A549 (cell line): ENCODE measurements around the gene HCN3. TPM values are rescaled to one million over a fixed set of nuclear protein-coding genes. Genes with fewer than 3 reads are reported as not detected.

Source experiments
- ATAC-seq, 2 experiments: fragments of 200-7000 bp in 1 of 2; fragments of >200 bp in 1 of 2; cut with Nextera tagmentation in 1 of 2; cut with Tn5 transposase in 1 of 2; 3 replicates each; pipeline versions ENCODE4 v1.8.0 to v1.9.1; 2018 to 2020; ENCODE audit warnings: mild to moderate bottlenecking in 1 of 2, moderate library complexity in 1 of 2
- CTCF ChIA-PET: fragments of 300-600 bp; sonication (Branson Sonifier 250); formaldehyde crosslinking; extraction: SDS; loops from one replicate; lab custom pipeline; 2021; ENCODE audit warnings: antibody characterized with exemption, inconsistent platforms; lab: Yijun Ruan, JAX
- POLR2A ChIA-PET: fragments of 350-600 bp; formaldehyde crosslinking; extraction: SDS; loops from one replicate; lab custom pipeline; 2021; ENCODE audit warnings: antibody characterized with exemption, inconsistent platforms; lab: Yijun Ruan, JAX
- DNase-seq, 2 experiments: peaks; one replicate each; pipeline versions ENCODE4 v3.0.0 to v3.0.0-alpha.2; 2011 to 2016; ENCODE audit warnings: low read depth in 1 of 2, low spot score in 1 of 2
- FAIRE-seq: peaks from 2 replicates; lab custom pipeline; 2011; peaks lifted over from hg19 to GRCh38; lab: Jason Lieb, UNC
- H3K27ac ChIP-seq, 2 experiments: fragments of >200 bp; sonication (Bioruptor Twin); formaldehyde crosslinking; 3 replicates each; pipeline ENCODE4 v1.5.1; 2016 to 2017
- H3K4me1 ChIP-seq: fragments of >200 bp; sonication (Bioruptor Twin); formaldehyde crosslinking; 3 replicates; pipeline ENCODE4 v1.6.1; 2016
- H3K4me2 ChIP-seq: fragments of >200 bp; sonication (Bioruptor Twin); formaldehyde crosslinking; 3 replicates; pipeline ENCODE4 v1.6.1; 2016
- H3K4me3 ChIP-seq: fragments of >200 bp; sonication (Bioruptor Twin); formaldehyde crosslinking; 3 replicates; pipeline ENCODE4 v1.5.1; 2016
- H3K9me3 ChIP-seq: fragments of >200 bp; sonication (Bioruptor Twin); formaldehyde crosslinking; 3 replicates; pipeline ENCODE4 v1.6.1; 2016
- CBX2 ChIP-seq: fragments of 200-600 bp; sonication (generic); IDR thresholded peaks from 2 replicates; pipeline ENCODE4 v1.6.1; 2016; ENCODE audit warnings: low read depth, mild to moderate bottlenecking, borderline replicate concordance
- EHMT2 ChIP-seq: fragments of 200-600 bp; sonication (generic); IDR thresholded peaks from 2 replicates; pipeline ENCODE4 v1.6.1; 2016; ENCODE audit warnings: antibody characterized with exemption, low read depth, mild to moderate bottlenecking, moderate library complexity
- EP300 ChIP-seq, 2 experiments: fragments of >200 bp; sonication (Bioruptor Twin); formaldehyde crosslinking; IDR thresholded peaks; 2 replicates in 1 of 2; 3 replicates in 1 of 2; pipeline ENCODE4 v1.6.1; 2016 to 2017
- ESRRA ChIP-seq: fragments of 150-350 bp; IDR thresholded peaks from 2 replicates; pipeline ENCODE4 v1.6.1; 2014; ENCODE audit warnings: mild to moderate bottlenecking, low read length, borderline replicate concordance
- FOSB ChIP-seq: fragments of 250-450 bp; sonication (Bioruptor Pico); IDR thresholded peaks from 2 replicates; pipeline ENCODE4 v1.5.0; 2020; ENCODE audit warnings: mild to moderate bottlenecking, moderate library complexity
- FOSL2 ChIP-seq, 2 experiments: fragments of 450-650 bp in 1 of 2; fragments of >200 bp in 1 of 2; sonication (Bioruptor Twin) in 1 of 2; formaldehyde crosslinking; IDR thresholded peaks; 2 replicates each; pipeline versions ENCODE4 v1.5.0 to v1.6.1; 2016 to 2020; ENCODE audit warnings: mild to moderate bottlenecking in 1 of 2, moderate library complexity in 1 of 2
- JUN ChIP-seq, 2 experiments: fragments of >200 bp; sonication (Bioruptor Twin); formaldehyde crosslinking; IDR thresholded peaks; 2 replicates in 1 of 2; 3 replicates in 1 of 2; pipeline ENCODE4 v1.6.1; 2016 to 2017
- MAZ ChIP-seq: fragments of 150-350 bp; IDR thresholded peaks from 2 replicates; pipeline ENCODE4 v1.6.1; 2014; ENCODE audit warnings: antibody characterized with exemption, low read depth, low read length, borderline replicate concordance
- MYC ChIP-seq: IDR thresholded peaks from 2 replicates; pipeline ENCODE4 v1.6.1; 2012; ENCODE audit warnings: mild to moderate bottlenecking, inconsistent platforms, low read length, improper control_type of control experiment, borderline replicate concordance
- PHF8 ChIP-seq: fragments of 200-600 bp; sonication (generic); IDR thresholded peaks from 2 replicates; pipeline ENCODE4 v1.6.1; 2016; ENCODE audit warnings: low read depth, mild to moderate bottlenecking, antibody characterized with exemption, moderate library complexity, borderline replicate concordance
- RAD21 ChIP-seq, 2 experiments: fragments of >200 bp in 1 of 2; sonication (Bioruptor Twin) in 1 of 2; formaldehyde crosslinking in 1 of 2; IDR thresholded peaks in 1 of 2; conservative IDR thresholded peaks in 1 of 2; 2 replicates in 1 of 2; 3 replicates in 1 of 2; pipeline ENCODE4 v1.6.1; 2012 to 2018; ENCODE audit warnings: inconsistent platforms in 1 of 2
- RCOR1 ChIP-seq: fragments of 150-350 bp; IDR thresholded peaks from 2 replicates; pipeline ENCODE4 v1.6.1; 2014; ENCODE audit warnings: antibody characterized with exemption, low read length, low read depth
- RNF2 ChIP-seq: fragments of 200-600 bp; sonication (generic); IDR thresholded peaks from 2 replicates; pipeline ENCODE4 v1.6.1; 2016; ENCODE audit warnings: low read depth, mild to moderate bottlenecking, antibody characterized with exemption, moderate library complexity, borderline replicate concordance
- SREBF2 ChIP-seq: fragments of 450-650 bp; IDR thresholded peaks from 2 replicates; pipeline ENCODE4 v1.6.1; 2014; ENCODE audit warnings: mild to moderate bottlenecking, moderate library complexity
- TFCP2L1 ChIP-seq: fragments of 250-450 bp; sonication (Bioruptor Pico); IDR thresholded peaks from 2 replicates; pipeline ENCODE4 v1.5.0; 2021; ENCODE audit warnings: mild to moderate bottlenecking
- TP53 ChIP-seq: fragments of 250-450 bp; sonication (Bioruptor Pico); IDR thresholded peaks from 2 replicates; pipeline ENCODE4 v1.5.0; 2021; ENCODE audit warnings: mild to moderate bottlenecking, moderate library complexity
- ZC3H11A ChIP-seq: fragments of 450-650 bp; IDR thresholded peaks from 2 replicates; pipeline ENCODE4 v1.6.1; 2014; ENCODE audit warnings: antibody characterized with exemption, mild to moderate bottlenecking
- ZFP36 ChIP-seq: fragments of 450-650 bp; IDR thresholded peaks from 2 replicates; pipeline ENCODE4 v1.6.1; 2014; ENCODE audit warnings: borderline replicate concordance; ENCODE audit not compliant: partially characterized antibody
- ZNF302 ChIP-seq: fragments of 250-450 bp; sonication (Bioruptor Pico); IDR thresholded peaks from 2 replicates; pipeline ENCODE4 v1.9.0; 2021; ENCODE audit warnings: inconsistent platforms, mild to moderate bottlenecking, moderate library complexity
- ZSCAN20 ChIP-seq: fragments of 250-450 bp; sonication (Bioruptor Pico); IDR thresholded peaks from 2 replicates; pipeline ENCODE4 v1.8.0; 2022; ENCODE audit warnings: mild to moderate bottlenecking, moderate library complexity
- WGBS: methylation state at CpG from one replicate; pipeline ENCODE4 v1.1.6; 2017; ENCODE audit errors: missing lambda C conversion rate; 5-methylcytosine and 5-hydroxymethylcytosine counted together
- polyA plus RNA-seq, 4 experiments: library from polyadenylated mRNA; depleted of rRNA in 3 of 4; stranded (reverse); fragments of >200 nt; fragmentation: RNase III in 1 of 4; extraction: RNeasy Plus Mini Kit Qiagen cat#74134 plus additional on column Dnase treatment in 1 of 4; gene quantifications; 2 replicates in 3 of 4; 3 replicates in 1 of 4; pipeline ENCODE4 v1.2.3, GENCODE V29; 2011 to 2017
- TF ChIP-seq, protein P1 (sequence below): IDR thresholded peaks from 2 replicates; pipeline ENCODE4 v1.6.1; 2012
- TF ChIP-seq, protein P2 (sequence below): IDR thresholded peaks from 2 replicates; pipeline ENCODE4 v1.6.1; 2012; ENCODE audit warnings: low read depth, borderline replicate concordance
- TF ChIP-seq, protein P3 (sequence below): fragments of 250-450 bp; sonication (Bioruptor Pico); IDR thresholded peaks from 2 replicates; pipeline ENCODE4 v1.5.0; 2021; ENCODE audit warnings: mild to moderate bottlenecking, moderate library complexity, borderline replicate concordance
- TF ChIP-seq, protein P4 (sequence below): fragments of >200 bp; sonication (Bioruptor Twin); formaldehyde crosslinking; IDR thresholded peaks from 2 replicates; pipeline ENCODE4 v1.6.1; 2016
- TF ChIP-seq, protein P5 (sequence below): fragments of 450-650 bp; IDR thresholded peaks from 2 replicates; pipeline ENCODE4 v1.6.1; 2014; ENCODE audit warnings: antibody characterized with exemption
- TF ChIP-seq, protein P6 (sequence below): fragments of >200 bp; sonication (Bioruptor Twin); formaldehyde crosslinking; IDR thresholded peaks from 3 replicates; pipeline ENCODE4 v1.6.1; 2016

HCN3 gene
- polyA plus RNA-seq, 2 of the 4 experiments (the other 2 are of a cell fraction), result 4.1 to 8.1 TPM

DNA sequence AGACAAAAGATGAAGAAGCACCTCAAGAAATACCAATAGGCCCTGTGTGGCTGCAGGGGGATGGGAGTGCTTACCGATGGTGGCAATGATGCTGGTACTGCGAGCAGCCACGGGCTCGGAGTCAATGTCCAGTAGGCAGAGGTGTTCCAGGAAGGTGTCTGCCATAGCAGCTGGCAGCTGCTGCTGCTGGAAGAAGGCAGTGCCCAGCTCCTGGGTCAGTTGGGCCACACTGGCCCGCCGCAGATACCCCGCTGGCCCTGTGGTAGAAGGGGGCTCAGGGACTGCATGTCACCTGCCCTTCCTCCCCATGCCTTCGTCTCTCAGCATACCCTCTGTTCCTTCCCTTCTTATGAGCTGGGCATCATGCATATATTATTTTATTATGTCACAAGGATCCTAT lies 22.8 kb downstream of the HCN3 start:
- no peak for DNase-seq
- CTCF ChIA-PET, result interaction anchor here (0.9 to 3.5 kb wide), 7 partner anchors 16 to 49 kb away, joined by 3 to 14 read pairs (median 7); no protein-coding TSS in a partner anchor
- no peak for ATAC-seq
- 88% methylated on average over 8 of the region's 8 CpGs for WGBS
- POLR2A ChIA-PET, result no interaction called here
- Histone ChIP-seq H3K9me3 (no peaks in the 10 kb centered on the region), H3K27ac (no peak overlapping the region), H3K4me3 (no peak overlapping the region), H3K4me2 (no peak overlapping the region), H3K4me1 (0 out of 3 replicates have a peak, but pooled peaks cover 4% of the 10 kb centered on the region)
- TF ChIP-seq, protein P1, sequence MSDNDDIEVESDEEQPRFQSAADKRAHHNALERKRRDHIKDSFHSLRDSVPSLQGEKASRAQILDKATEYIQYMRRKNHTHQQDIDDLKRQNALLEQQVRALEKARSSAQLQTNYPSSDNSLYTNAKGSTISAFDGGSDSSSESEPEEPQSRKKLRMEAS, result no peak
- TF ChIP-seq CBX2 (no peak), ESRRA (no peak), SREBF2 (no peak), PHF8 (no peak), EHMT2 (no peak), FOSL2 (IDR thresholded peaks at IDR 0.05) (no peak), FOSL2 (CRISPR knock-in tag; IDR thresholded peaks at IDR 0.05) (no peak), ZSCAN20 (no peak), RAD21 (conservative IDR thresholded peaks at IDR 0.05 in 1 of 2, IDR thresholded peaks at IDR 0.05 in 1 of 2) (no peak), TP53 (CRISPR knock-in tag) (no peak), MYC (no peak), TFCP2L1 (no peak), ZNF302 (no peak), RNF2 (no peak)
- TF ChIP-seq, protein P2, sequence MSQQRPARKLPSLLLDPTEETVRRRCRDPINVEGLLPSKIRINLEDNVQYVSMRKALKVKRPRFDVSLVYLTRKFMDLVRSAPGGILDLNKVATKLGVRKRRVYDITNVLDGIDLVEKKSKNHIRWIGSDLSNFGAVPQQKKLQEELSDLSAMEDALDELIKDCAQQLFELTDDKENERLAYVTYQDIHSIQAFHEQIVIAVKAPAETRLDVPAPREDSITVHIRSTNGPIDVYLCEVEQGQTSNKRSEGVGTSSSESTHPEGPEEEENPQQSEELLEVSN, result no peak
- TF ChIP-seq, protein P3, sequence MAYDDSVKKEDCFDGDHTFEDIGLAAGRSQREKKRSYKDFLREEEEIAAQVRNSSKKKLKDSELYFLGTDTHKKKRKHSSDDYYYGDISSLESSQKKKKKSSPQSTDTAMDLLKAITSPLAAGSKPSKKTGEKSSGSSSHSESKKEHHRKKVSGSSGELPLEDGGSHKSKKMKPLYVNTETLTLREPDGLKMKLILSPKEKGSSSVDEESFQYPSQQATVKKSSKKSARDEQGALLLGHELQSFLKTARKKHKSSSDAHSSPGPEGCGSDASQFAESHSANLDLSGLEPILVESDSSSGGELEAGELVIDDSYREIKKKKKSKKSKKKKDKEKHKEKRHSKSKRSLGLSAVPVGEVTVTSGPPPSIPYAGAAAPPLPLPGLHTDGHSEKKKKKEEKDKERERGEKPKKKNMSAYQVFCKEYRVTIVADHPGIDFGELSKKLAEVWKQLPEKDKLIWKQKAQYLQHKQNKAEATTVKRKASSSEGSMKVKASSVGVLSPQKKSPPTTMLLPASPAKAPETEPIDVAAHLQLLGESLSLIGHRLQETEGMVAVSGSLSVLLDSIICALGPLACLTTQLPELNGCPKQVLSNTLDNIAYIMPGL, result no peak
- TF ChIP-seq, protein P4, sequence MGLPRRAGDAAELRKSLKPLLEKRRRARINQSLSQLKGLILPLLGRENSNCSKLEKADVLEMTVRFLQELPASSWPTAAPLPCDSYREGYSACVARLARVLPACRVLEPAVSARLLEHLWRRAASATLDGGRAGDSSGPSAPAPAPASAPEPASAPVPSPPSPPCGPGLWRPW, result no peak
- TF ChIP-seq, protein P5, sequence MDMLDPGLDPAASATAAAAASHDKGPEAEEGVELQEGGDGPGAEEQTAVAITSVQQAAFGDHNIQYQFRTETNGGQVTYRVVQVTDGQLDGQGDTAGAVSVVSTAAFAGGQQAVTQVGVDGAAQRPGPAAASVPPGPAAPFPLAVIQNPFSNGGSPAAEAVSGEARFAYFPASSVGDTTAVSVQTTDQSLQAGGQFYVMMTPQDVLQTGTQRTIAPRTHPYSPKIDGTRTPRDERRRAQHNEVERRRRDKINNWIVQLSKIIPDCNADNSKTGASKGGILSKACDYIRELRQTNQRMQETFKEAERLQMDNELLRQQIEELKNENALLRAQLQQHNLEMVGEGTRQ, result no peak
- FAIRE-seq, result no peak

DNA sequence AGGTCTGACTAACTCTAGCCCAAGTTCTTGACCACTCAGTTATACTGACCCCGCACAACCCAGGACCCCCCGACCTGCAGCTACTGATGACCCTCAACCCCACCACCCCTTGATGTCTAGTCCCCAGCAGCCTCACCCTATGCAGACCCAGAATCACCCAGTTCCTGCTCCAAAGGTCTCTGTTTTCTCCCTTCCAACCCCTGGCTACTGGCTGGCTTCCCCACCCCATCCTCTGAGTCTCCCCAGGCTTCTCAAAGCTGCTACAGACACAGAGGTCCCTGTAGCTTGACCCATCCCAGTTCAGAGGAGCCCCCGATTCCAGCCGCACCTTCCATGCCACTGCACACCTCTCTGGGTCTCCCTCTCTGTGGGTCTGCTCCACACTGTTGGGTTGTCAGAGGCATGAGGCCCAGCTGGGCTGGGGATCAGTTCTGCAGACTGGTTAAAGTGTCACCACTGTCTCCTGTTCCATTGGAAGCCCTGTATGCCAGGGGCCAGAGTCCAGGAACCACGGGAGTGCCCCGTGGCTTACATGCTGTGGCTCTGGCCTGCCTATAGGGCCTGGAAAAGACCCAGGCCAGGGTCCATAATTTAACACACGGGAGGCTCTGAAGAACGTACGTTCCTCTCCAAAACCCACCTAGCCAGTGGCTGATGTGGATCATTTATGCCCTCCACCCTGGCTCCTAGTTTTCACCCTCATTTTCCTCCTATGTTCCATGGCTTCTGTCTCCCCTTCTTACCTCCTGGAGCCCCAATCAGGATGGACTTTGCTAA lies 23.5 kb downstream of the HCN3 start:
- H3K4me3 ChIP-seq, result no peak overlapping the region
- 62% methylated on average over 9 of the region's 9 CpGs for WGBS
- no peak for FAIRE-seq
- no peak; a peak in 2 of 6 replicates for ATAC-seq
- peaks cover 9% of the 10 kb centered on the region; the same call in 2 of the 3 replicates for H3K4me1 ChIP-seq
- TF ChIP-seq, protein P3, result no peak
- TF ChIP-seq MAZ (no peak), FOSB (CRISPR knock-in tag) (no peak), ZC3H11A (no peak), PHF8 (no peak), ZFP36 (no peak), RCOR1 (no peak), JUN (IDR thresholded peaks at IDR 0.05) (no peak), EP300 (IDR thresholded peaks at IDR 0.05) (no peak)
- TF ChIP-seq, protein P2, result no peak
- TF ChIP-seq, protein P6, sequence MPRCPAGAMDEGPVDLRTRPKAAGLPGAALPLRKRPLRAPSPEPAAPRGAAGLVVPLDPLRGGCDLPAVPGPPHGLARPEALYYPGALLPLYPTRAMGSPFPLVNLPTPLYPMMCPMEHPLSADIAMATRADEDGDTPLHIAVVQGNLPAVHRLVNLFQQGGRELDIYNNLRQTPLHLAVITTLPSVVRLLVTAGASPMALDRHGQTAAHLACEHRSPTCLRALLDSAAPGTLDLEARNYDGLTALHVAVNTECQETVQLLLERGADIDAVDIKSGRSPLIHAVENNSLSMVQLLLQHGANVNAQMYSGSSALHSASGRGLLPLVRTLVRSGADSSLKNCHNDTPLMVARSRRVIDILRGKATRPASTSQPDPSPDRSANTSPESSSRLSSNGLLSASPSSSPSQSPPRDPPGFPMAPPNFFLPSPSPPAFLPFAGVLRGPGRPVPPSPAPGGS, result no peak
- H3K9me3 ChIP-seq, result no peaks in the 10 kb centered on the region
- ChIA-PET CTCF (interaction anchor here (0.9 to 3.5 kb wide), 8 partner anchors 13 to 50 kb away, joined by 3 to 14 read pairs (median 5); no protein-coding TSS in a partner anchor), POLR2A (no interaction called here)
- no peak for DNase-seq
- H3K4me2 ChIP-seq, result no peak overlapping the region
- no peak overlapping the region for H3K27ac ChIP-seq
